ENCODE measurements around the gene TMEM165. TPM values are rescaled to one million over a fixed set of nuclear protein-coding genes. Genes with fewer than 3 reads are reported as not detected.

The TMEM165 gene
- total and polyA plus RNA-seq, 9 of the 15 experiments (the other 6 are each of a cell fraction or from before 2014, with no cell fraction given) = 21.3 to 145 (median 96.8) TPM

GRCh38 chr4:55395529-55396307, at the start of gene TMEM165 (continued):
- TF ChIP-seq ARID1B (IDR thresholded peaks at IDR 0.05) = no peak
- TF ChIP-seq IRF9 (tag; IDR thresholded peaks at IDR 0.05) = no peak
- peak; percentile 83 for TF ChIP-seq CREB1 (IDR thresholded peaks at IDR 0.05)
- TF ChIP-seq CREB1 (CRISPR knock-in tag; IDR thresholded peaks at IDR 0.05) = peak; percentile 89
- no peak for TF ChIP-seq ARID2 (IDR thresholded peaks at IDR 0.05)
- no peak for TF ChIP-seq SMAD3 (CRISPR knock-in tag; conservative IDR thresholded peaks at IDR 0.05)
- TF ChIP-seq NEUROD1 (IDR thresholded peaks at IDR 0.05; ENCODE audit: borderline replicate concordance, low read depth, low read length, partially characterized antibody) = peak; percentile 57
- TF ChIP-seq SIN3A (IDR thresholded peaks at IDR 0.05; ENCODE audit: borderline replicate concordance in 2 of 2, control insufficient read depth in 1 of 2, low read depth in 2 of 2, low read length in 2 of 2) = peak; percentile 24 to 57; a peak in 2 of 4 replicates
- TF ChIP-seq MAX (CRISPR knock-in tag; IDR thresholded peaks at IDR 0.05) = peak; percentile 80
- TF ChIP-seq BHLHE40 (IDR thresholded peaks at IDR 0.05; ENCODE audit: low read length) = no peak
- TF ChIP-seq ZNF143 (CRISPR knock-in tag; IDR thresholded peaks at IDR 0.05) = no peak
- no peak for TF ChIP-seq ZBED1 (IDR thresholded peaks at IDR 0.05)
- no peak for TF ChIP-seq MTA1 (IDR thresholded peaks at IDR 0.05; ENCODE audit: borderline replicate concordance)
- no peak for TF ChIP-seq ZKSCAN8 (CRISPR knock-in tag; IDR thresholded peaks at IDR 0.05)
- TF ChIP-seq THAP12 (CRISPR knock-in tag; IDR thresholded peaks at IDR 0.05) = peak; percentile 93
- TF ChIP-seq SNIP1 (IDR thresholded peaks at IDR 0.05; ENCODE audit: low read depth) = no peak
- no peak for TF ChIP-seq ZSCAN32 (CRISPR knock-in tag; IDR thresholded peaks at IDR 0.05)
- TF ChIP-seq RNF2 (IDR thresholded peaks at IDR 0.05) = 0 out of 2 replicates have a peak, but pooled peaks have one; percentile 11
- no peak for TF ChIP-seq PTTG1 (tag; IDR thresholded peaks at IDR 0.05; ENCODE audit: low read depth)
- peak; percentile 68; the same call in 1 of the 2 replicates for TF ChIP-seq NBN (IDR thresholded peaks at IDR 0.05; ENCODE audit: low read depth)
- TF ChIP-seq BRCA1 (IDR thresholded peaks at IDR 0.05) = no peak
- TF ChIP-seq BRCA1 (CRISPR knock-in tag; IDR thresholded peaks at IDR 0.05) = no peak
- TF ChIP-seq ARID3B (CRISPR knock-in tag; IDR thresholded peaks at IDR 0.05; ENCODE audit: borderline replicate concordance) = 0 out of 2 replicates have a peak, but pooled peaks have one; percentile 5
- TF ChIP-seq DMBX1 (CRISPR knock-in tag; IDR thresholded peaks at IDR 0.05; ENCODE audit: borderline replicate concordance) = no peak
- peak in 1 of 2 experiments; percentile 30; a peak in 1 of 4 replicates for TF ChIP-seq KDM4B (IDR thresholded peaks at IDR 0.05; ENCODE audit: borderline replicate concordance in 2 of 2, low read depth in 1 of 2)
- TF ChIP-seq RAD51 (IDR thresholded peaks at IDR 0.05; ENCODE audit: borderline replicate concordance, low read depth) = no peak
